LNCaP clone FGC (cell line): ENCODE measurements around the gene CAAP1.

Source experiments
- DNase-seq: peaks from one replicate; pipeline ENCODE4 v3.0.0-alpha.2; 2011; ENCODE audit warnings: low read depth
- H3K4me3 ChIP-seq: 2 replicates; pipeline ENCODE4 v1.5.1; 2011; ENCODE audit warnings: mild to moderate bottlenecking, low read depth, low read length, control low read depth
- TF ChIP-seq, protein P1 (sequence below): IDR thresholded peaks from 2 replicates; pipeline ENCODE4 v1.5.1; 2012; ENCODE audit warnings: mild to moderate bottlenecking; ENCODE audit not compliant: control insufficient read depth, insufficient read depth; ENCODE audit errors: extremely low read depth

CAAP1 gene, protein sequence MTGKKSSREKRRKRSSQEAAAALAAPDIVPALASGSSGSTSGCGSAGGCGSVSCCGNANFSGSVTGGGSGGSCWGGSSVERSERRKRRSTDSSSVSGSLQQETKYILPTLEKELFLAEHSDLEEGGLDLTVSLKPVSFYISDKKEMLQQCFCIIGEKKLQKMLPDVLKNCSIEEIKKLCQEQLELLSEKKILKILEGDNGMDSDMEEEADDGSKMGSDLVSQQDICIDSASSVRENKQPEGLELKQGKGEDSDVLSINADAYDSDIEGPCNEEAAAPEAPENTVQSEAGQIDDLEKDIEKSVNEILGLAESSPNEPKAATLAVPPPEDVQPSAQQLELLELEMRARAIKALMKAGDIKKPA

GRCh38 chr9:26892251-26893029 lies at the start of gene CAAP1:
Gene CAAP1, minus strand, starts transcription at chr9:26892802. Its CDS starts 87 bp downstream, at chr9:26892715.
- peak; percentile 77 for DNase-seq
- H3K4me3 ChIP-seq: peak within 1 kb of the TSS; percentile 84

DNA sequence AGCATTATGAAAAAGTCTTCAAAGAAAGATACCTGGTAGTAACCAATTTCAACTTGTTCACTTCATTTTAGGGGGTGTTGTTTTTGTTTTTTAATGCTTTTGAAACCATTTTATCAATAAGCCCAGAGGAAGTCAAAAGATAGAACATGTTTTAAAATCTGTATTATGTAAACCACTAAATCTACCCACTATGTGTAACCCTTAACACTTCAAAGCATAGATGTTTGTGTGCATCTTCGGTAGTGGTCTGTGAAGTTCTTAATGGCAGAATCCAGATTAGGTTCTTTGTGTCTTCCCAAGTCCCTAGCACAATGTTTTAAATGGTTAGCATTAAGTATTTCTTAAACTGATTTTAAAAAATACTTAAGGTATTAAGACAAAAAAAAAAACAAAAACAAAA lies 48.2 kb upstream of the CAAP1 start:
- TF ChIP-seq, protein P1, sequence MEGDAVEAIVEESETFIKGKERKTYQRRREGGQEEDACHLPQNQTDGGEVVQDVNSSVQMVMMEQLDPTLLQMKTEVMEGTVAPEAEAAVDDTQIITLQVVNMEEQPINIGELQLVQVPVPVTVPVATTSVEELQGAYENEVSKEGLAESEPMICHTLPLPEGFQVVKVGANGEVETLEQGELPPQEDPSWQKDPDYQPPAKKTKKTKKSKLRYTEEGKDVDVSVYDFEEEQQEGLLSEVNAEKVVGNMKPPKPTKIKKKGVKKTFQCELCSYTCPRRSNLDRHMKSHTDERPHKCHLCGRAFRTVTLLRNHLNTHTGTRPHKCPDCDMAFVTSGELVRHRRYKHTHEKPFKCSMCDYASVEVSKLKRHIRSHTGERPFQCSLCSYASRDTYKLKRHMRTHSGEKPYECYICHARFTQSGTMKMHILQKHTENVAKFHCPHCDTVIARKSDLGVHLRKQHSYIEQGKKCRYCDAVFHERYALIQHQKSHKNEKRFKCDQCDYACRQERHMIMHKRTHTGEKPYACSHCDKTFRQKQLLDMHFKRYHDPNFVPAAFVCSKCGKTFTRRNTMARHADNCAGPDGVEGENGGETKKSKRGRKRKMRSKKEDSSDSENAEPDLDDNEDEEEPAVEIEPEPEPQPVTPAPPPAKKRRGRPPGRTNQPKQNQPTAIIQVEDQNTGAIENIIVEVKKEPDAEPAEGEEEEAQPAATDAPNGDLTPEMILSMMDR: no peak
- no peak for DNase-seq

More at GRCh38 chr9:26892251-26893029, at the start of gene CAAP1:
- TF ChIP-seq, protein P1: peak; percentile 57

GRCh38 chr9:26939955-26940711 lies 47.5 kb upstream of the CAAP1 start:
- no peak overlapping the region for H3K4me3 ChIP-seq
- TF ChIP-seq, protein P1: no peak
- DNase-seq: no peak

More for the DNA sequence above, 48.2 kb upstream of the CAAP1 start:
- no peak overlapping the region for H3K4me3 ChIP-seq

DNA sequence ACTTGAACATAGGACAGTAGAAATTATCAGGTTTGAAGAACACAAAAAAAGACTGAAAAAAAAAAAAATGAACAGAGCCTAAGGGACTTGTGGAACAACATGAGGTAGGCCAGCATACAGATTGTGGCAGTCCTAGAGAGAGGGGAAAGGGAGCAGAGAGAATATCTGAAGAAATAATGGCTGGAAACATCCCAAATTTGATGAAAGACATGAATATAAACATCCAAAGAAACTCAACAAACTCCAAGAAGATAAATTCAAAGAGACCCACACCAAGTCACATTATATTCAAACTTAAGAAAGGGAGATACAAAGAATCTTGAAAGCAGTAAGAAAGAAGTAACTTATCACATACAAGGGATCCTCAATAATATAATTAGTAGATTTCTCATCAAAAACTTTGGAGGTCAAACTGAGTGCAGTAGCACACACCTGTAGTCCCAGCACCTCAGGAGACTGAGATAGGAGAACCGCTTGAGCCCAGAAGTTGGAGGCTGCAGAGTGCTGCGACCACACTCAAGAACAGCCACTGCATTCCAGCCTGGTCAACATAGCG lies 45.3 kb upstream of the CAAP1 start:
- no peak overlapping the region for H3K4me3 ChIP-seq
- TF ChIP-seq, protein P1: no peak
- DNase-seq: no peak

DNA sequence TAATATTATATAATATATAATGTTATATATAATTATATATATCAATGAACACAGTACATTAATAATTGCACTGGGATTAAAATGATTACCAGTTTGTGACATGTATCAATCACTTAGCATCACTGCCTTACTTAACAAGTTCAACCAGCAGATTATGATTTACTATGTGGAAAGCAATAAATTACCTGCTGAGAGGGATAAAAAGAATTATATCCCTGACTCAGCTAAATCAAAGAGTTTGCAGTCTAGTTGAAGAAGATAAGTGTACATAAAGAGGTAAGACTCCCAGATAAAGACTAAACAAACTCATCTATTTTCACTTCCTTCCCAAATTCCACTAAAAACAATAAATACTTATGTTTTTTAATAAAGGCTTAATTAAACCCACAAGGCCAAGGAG lies 43.2 kb upstream of the CAAP1 start:
- H3K4me3 ChIP-seq: no peak overlapping the region
- peak; percentile 27 for DNase-seq
- TF ChIP-seq, protein P1: no peak

DNA sequence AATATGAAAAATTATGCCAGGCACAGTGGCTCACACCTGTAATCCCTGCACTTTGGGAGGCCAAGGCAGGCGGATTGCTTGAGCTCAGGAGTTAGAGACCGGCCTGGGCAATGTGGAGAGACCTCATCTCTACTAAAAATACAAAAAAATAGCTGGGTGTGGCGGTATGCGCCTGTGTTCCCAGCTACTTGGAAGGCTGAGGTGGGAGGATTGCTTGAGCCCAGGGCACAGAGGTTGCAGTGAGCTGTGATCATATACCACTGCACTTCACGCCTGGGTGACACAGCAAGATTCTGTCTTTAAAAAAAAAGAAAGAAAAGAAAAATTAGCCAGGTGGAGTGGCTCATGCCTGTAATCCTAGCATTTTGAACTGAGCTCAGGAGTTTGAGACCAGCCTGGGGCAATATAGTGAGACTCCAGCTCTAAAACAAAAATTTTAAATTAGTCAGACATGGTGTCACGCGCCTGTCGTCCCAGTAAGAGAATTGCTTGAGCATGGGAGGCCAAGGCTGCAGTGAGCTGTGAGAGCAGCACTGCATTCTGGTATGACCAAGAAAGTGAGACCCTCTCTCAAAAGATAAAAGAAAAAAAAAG lies 36.4 kb upstream of the CAAP1 start:
- TF ChIP-seq, protein P1: no peak

More for the DNA sequence above, 36.4 kb upstream of the CAAP1 start:
- DNase-seq: no peak
- H3K4me3 ChIP-seq: no peak overlapping the region
